OCI-LY3 (cell line): Measurements from ENCODE around the gene DMGDH.

Experiments
- CTCF ChIP-seq: fragments of 200-600, 300-600 bp; sonication (generic); IDR thresholded peaks from 2 replicates; pipeline ENCODE4 v1.5.1; 2014; ENCODE audit warnings: antibody characterized with exemption, low read length, low read depth
- EZH2phosphoT487 ChIP-seq: fragments of 200-600 bp; shearing (Covaris generic); IDR thresholded peaks from 2 replicates; pipeline ENCODE4 v1.6.1; 2018; ENCODE audit warnings: antibody characterized with exemption, mixed run types, low read depth

- TF ChIP-seq EZH2phosphoT487 (no peak), CTCF (no peak)
These were observed 12.6 kb downstream of the DMGDH start for GRCh38 chr5:79056847-79057246.
